B cell (primary cell): ENCODE data around the gene GUCD1. TPM values are rescaled to one million over a fixed set of nuclear protein-coding genes. Genes with fewer than 3 reads are reported as not detected.

ENCODE experiments used
- ATAC-seq: fragments of 200-7000 bp; cut with Tn5 transposase; one replicate; pipeline ENCODE4 v1.10.0; 2021; ENCODE audit warnings: low read depth, mild to moderate bottlenecking, moderate number of reproducible peaks, moderate library complexity
- CTCF ChIA-PET: fragments of 350-600 bp; sonication (Branson Sonifier 250); formaldehyde crosslinking; loops from one replicate; lab custom pipeline; 2021; ENCODE audit warnings: antibody characterized with exemption, inconsistent platforms; lab: Charles Lee
- POLR2A ChIA-PET: fragments of 350-600 bp; sonication (Branson Sonifier 250); formaldehyde crosslinking; loops from one replicate; lab custom pipeline; 2021; ENCODE audit warnings: antibody characterized with exemption; lab: Charles Lee
- DNase-seq: peaks from one replicate; pipeline ENCODE4 v3.0.0; 2013
- H2AFZ ChIP-seq: 2 replicates; pipeline ENCODE4 v1.6.1; 2012; ENCODE audit warnings: mild to moderate bottlenecking, low read depth, low read length; ENCODE audit not compliant: insufficient read depth, poor library complexity, severe bottlenecking
- H3K27ac ChIP-seq, 2 donors: 1 replicate in 1 of 2; 2 replicates in 1 of 2; pipeline ENCODE4 v1.5.1; 2012 to 2013; ENCODE audit warnings: low read length in 2 of 2, mild to moderate bottlenecking in 2 of 2, moderate library complexity in 1 of 2
- H3K27me3 ChIP-seq, 4 experiments: fragments of 200-600 bp in 1 of 4; sonication (generic) in 1 of 4; replicated peaks in 1 of 4; 1 replicate in 2 of 4; 2 replicates in 2 of 4; pipeline versions ENCODE4 v1.6.1 to v1.7.0; 2013 to 2016; ENCODE audit warnings: low read length in 3 of 4, mild to moderate bottlenecking in 2 of 4, mixed read lengths in 1 of 4, moderate library complexity in 1 of 4; ENCODE audit not compliant: insufficient read depth in 4 of 4, control insufficient read depth in 3 of 4; ENCODE audit errors: control extremely low read depth in 1 of 4
- H3K36me3 ChIP-seq, 2 experiments: replicated peaks in 1 of 2; 1 replicate in 1 of 2; 2 replicates in 1 of 2; pipeline versions ENCODE4 v1.6.1 to v1.7.1; 2013; ENCODE audit warnings: low read length in 1 of 2; ENCODE audit not compliant: insufficient read depth in 2 of 2, control insufficient read depth in 1 of 2; ENCODE audit errors: control extremely low read depth in 1 of 2, extremely low read depth in 1 of 2
- H3K4me1 ChIP-seq, 2 donors: fragments of 200-600 bp in 1 of 2; sonication (generic) in 1 of 2; 1 replicate in 1 of 2; 2 replicates in 1 of 2; pipeline versions ENCODE4 v1.5.1 to v1.6.1; 2013 to 2017; ENCODE audit warnings: low read length in 2 of 2; ENCODE audit not compliant: control insufficient read depth in 2 of 2, insufficient read depth in 2 of 2
- H3K4me2 ChIP-seq: replicated peaks from 2 replicates; pipeline ENCODE3; 2012; ENCODE audit warnings: mild to moderate bottlenecking, low read depth, low read length; ENCODE audit not compliant: poor library complexity, severe bottlenecking
- H3K4me3 ChIP-seq, 5 experiments: fragments of 200-600 bp in 1 of 5; sonication (generic) in 1 of 5; 1 replicate in 3 of 5; 2 replicates in 2 of 5; pipeline versions ENCODE4 v1.5.1 to v1.7.0; 2011 to 2016; ENCODE audit warnings: low read length in 4 of 5, mild to moderate bottlenecking in 4 of 5, low read depth in 2 of 5, control low read depth in 1 of 5, moderate library complexity in 1 of 5; ENCODE audit not compliant: insufficient read depth in 1 of 5; ENCODE audit errors: control extremely low read depth in 1 of 5, extremely low read depth in 1 of 5
- H3K79me2 ChIP-seq: fragments of 200-600 bp; sonication (generic); one replicate; pipeline ENCODE4 v1.6.0; 2016; ENCODE audit warnings: low read length; ENCODE audit not compliant: control insufficient read depth, insufficient read depth
- H3K9ac ChIP-seq: fragments of 200-600 bp; sonication (generic); 2 replicates; pipeline ENCODE4 v1.6.1; 2017; ENCODE audit warnings: mild to moderate bottlenecking, low read length, moderate library complexity
- H3K9me3 ChIP-seq, 3 donors: one replicate each; pipeline versions ENCODE4 v1.6.1 to v1.7.1; 2013; ENCODE audit warnings: low read length in 2 of 3; ENCODE audit not compliant: control insufficient read depth in 2 of 3, insufficient read depth in 1 of 3; ENCODE audit errors: control extremely low read depth in 1 of 3
- H4K20me1 ChIP-seq: 2 replicates; pipeline ENCODE4 v1.6.0; 2012; ENCODE audit warnings: mild to moderate bottlenecking, low read length; ENCODE audit not compliant: insufficient read depth, control insufficient read depth, poor library complexity, severe bottlenecking
- H3K27ac Mint-ChIP-seq: one replicate; pipeline ENCODE4 v1.8.0; 2021; ENCODE audit warnings: mixed read lengths
- H3K27me3 Mint-ChIP-seq: one replicate; pipeline ENCODE4 v1.8.0; 2021; ENCODE audit warnings: mixed read lengths
- H3K4me1 Mint-ChIP-seq: one replicate; pipeline ENCODE4 v1.8.0; 2021; ENCODE audit warnings: mixed read lengths
- H3K4me3 Mint-ChIP-seq: one replicate; pipeline ENCODE4 v1.8.0; 2021; ENCODE audit warnings: mixed read lengths
- H3K9me3 Mint-ChIP-seq: one replicate; pipeline ENCODE4 v1.8.0; 2022; ENCODE audit warnings: mixed read lengths; ENCODE audit not compliant: insufficient read depth
- CTCF ChIP-seq: fragments of 200-600 bp; IDR thresholded peaks from one replicate; pipeline ENCODE4 v1.8.0; 2022; ENCODE audit warnings: antibody characterized with exemption, mild to moderate bottlenecking
- EZH2 ChIP-seq: IDR thresholded peaks from 2 replicates; pipeline ENCODE4 v1.6.1; 2012; ENCODE audit warnings: borderline replicate concordance, low read depth, mild to moderate bottlenecking, moderate library complexity, low read length; ENCODE audit not compliant: insufficient read depth, poor library complexity, severe bottlenecking
- WGBS: methylation state at CpG from one replicate; pipeline ENCODE4 v1.1.5; 2013; ENCODE audit warnings: missing lambda C conversion rate; ENCODE audit not compliant: insufficient coverage; 5-methylcytosine and 5-hydroxymethylcytosine counted together
- intact Hi-C: fragments of 100-400 bp; cut with micrococcal nuclease; formaldehyde crosslinking; loops from one replicate; pipeline ENCODE4 v1.10.0; 2022
- polyA plus RNA-seq: library from polyadenylated mRNA; depleted of rRNA; stranded (reverse); fragments of >200 nt; gene quantifications from 2 replicates; pipeline ENCODE4 v1.2.3, GENCODE V29; 2012
- total RNA-seq, 2 donors: library from RNA; stranded (reverse); fragments of 120-200 nt in 1 of 2; gene quantifications; 1 replicate in 1 of 2; 2 replicates in 1 of 2; pipeline versions ENCODE4 v1.2.3 to v1.2.4, GENCODE V29; 2013 to 2022

Gene GUCD1
- total and polyA plus RNA-seq, 2 donors (not counting 1 experiment from before 2014, with no cell fraction given): 257 to 378 TPM

GRCh38 chr22:24565077-24565476 lies 10.1 kb upstream of the GUCD1 start:
- CTCF ChIA-PET: no interaction called here
- Mint-ChIP-seq H3K4me1 (peaks cover 35% of the 10 kb centered on the region), H3K4me3 (no peak overlapping the region), H3K27ac (no peak overlapping the region), H3K9me3 (no peaks in the 10 kb centered on the region), H3K27me3 (no peaks in the 10 kb centered on the region)
- H3K79me2 ChIP-seq: peaks cover 72% of the 10 kb centered on the region
- ATAC-seq: no peak
- H3K36me3 ChIP-seq: peaks cover 19 to 72% of the 10 kb centered on the region in 2 experiments
- H3K27me3 ChIP-seq: no peaks in the 10 kb centered on the region
- no peak overlapping the region for H3K4me3 ChIP-seq
- DNase-seq: no peak
- H3K27ac ChIP-seq: no peak overlapping the region
- 100% methylated on average over 2 of the region's 2 CpGs for WGBS
- H3K9ac ChIP-seq: no peak overlapping the region
- H4K20me1 ChIP-seq: peaks cover 81% of the 10 kb centered on the region
- no peaks in the 10 kb centered on the region for H3K9me3 ChIP-seq
- no peak for TF ChIP-seq EZH2
- TF ChIP-seq CTCF: no peak
- H2AFZ ChIP-seq: no peak overlapping the region
- peaks cover 16 to 26% of the 10 kb centered on the region in 2 donors for H3K4me1 ChIP-seq
- H3K4me2 ChIP-seq: no peak overlapping the region
- intact Hi-C loops: no loop called here
- POLR2A ChIA-PET: no interaction called here

- 91% methylated on average over 1 of the region's 2 CpGs for WGBS
- ChIA-PET CTCF (no interaction called here), POLR2A (no interaction called here)
- Histone ChIP-seq H3K9ac (no peak overlapping the region), H3K79me2 (peaks cover 78% of the 10 kb centered on the region), H3K9me3 (no peaks in the 10 kb centered on the region), H3K4me2 (no peak overlapping the region), H3K27me3 (no peaks in the 10 kb centered on the region), H4K20me1 (peaks cover 80% of the 10 kb centered on the region), H3K4me3 (no peak overlapping the region), H3K36me3 (peaks cover 18 to 69% of the 10 kb centered on the region in 2 experiments), H2AFZ (no peak overlapping the region), H3K4me1 (peaks cover 19 to 31% of the 10 kb centered on the region in 2 donors), H3K27ac (peak overlapping the region in 1 of 2 donors; percentile 23)
- H3K9me3 Mint-ChIP-seq: no peaks in the 10 kb centered on the region
- intact Hi-C loops: no loop called here
- TF ChIP-seq EZH2 (no peak), CTCF (no peak)
- H3K4me3 Mint-ChIP-seq: no peak overlapping the region
- DNase-seq (no peak), ATAC-seq (no peak)
- no peak overlapping the region for H3K27ac Mint-ChIP-seq
- H3K4me1 Mint-ChIP-seq: peaks cover 38% of the 10 kb centered on the region
- no peaks in the 10 kb centered on the region for H3K27me3 Mint-ChIP-seq
Measured at GRCh38 chr22:24564376-24565058, 9.6 kb upstream of the GUCD1 start.
